Measurements from ENCODE around the gene WDR3. TPM values are rescaled to one million over a fixed set of nuclear protein-coding genes. Genes with fewer than 3 reads are reported as not detected.

WDR3 gene
- total and polyA plus RNA-seq, 9 donors = 3.6 to 29.1 (median 20.8) TPM

DNA sequence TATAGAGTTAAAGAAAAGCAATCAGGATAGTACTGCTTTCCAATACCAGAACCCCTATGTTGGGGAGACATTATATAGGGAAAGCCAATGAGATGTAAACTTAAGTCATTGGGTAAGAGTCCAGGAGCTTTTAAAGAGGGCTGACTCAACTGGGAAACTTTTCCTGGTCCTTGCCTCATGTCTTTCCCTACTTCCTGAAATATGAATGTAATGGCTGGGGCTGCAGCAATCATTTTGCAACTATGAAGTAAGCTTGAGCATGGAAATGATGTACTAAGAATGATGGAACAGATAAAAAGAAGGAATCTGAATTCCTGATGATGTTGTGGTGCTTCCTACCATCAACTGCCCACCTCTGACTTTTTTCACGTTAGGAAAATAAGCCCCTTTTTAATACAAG, 55.7 kb downstream of the WDR3 start:
- Histone ChIP-seq H3K27me3 (no peaks in the 10 kb centered on the region), H3K4me1 (ENCODE audit: insufficient read depth) (no peaks in the 10 kb centered on the region), H3K27ac (no peak overlapping the region), H3K36me3 (no peaks in the 10 kb centered on the region), H3K4me3 (no peak overlapping the region), H3K9me3 (peaks cover 0 to 3% of the 10 kb centered on the region in 2 donors)
- intact Hi-C loops (cut with DNase I) = no loop called here
- WGBS, 3 donors = 49 to 67% (median 54%) methylated on average over 1 of the region's 1 CpG
- no peak for TF ChIP-seq EP300 (IDR thresholded peaks at IDR 0.05)
- TF ChIP-seq POLR2A (IDR thresholded peaks at IDR 0.05) = no peak
- TF ChIP-seq CTCF (IDR thresholded peaks at IDR 0.05) = no peak
- no peak for DNase-seq

GRCh38 chr1:117985973-117986372, 56.4 kb downstream of the WDR3 start:
- DNase-seq = no peak
- WGBS, 3 donors = 54 to 68% (median 55%) methylated on average over 3 of the region's 3 CpGs
- Histone ChIP-seq H3K4me3 (no peak overlapping the region), H3K4me1 (ENCODE audit: insufficient read depth) (no peaks in the 10 kb centered on the region), H3K27me3 (no peaks in the 10 kb centered on the region), H3K36me3 (no peaks in the 10 kb centered on the region), H3K27ac (no peak overlapping the region), H3K9me3 (peaks cover 0 to 3% of the 10 kb centered on the region in 2 donors)
- TF ChIP-seq POLR2A (IDR thresholded peaks at IDR 0.05) = no peak
- no peak for TF ChIP-seq CTCF (IDR thresholded peaks at IDR 0.05)
- no peak for TF ChIP-seq EP300 (IDR thresholded peaks at IDR 0.05)
- intact Hi-C loops (cut with DNase I) = no loop called here

- Histone ChIP-seq H3K4me3 (no peak overlapping the region), H3K4me1 (ENCODE audit: insufficient read depth) (no peaks in the 10 kb centered on the region), H3K27me3 (no peaks in the 10 kb centered on the region), H3K36me3 (no peaks in the 10 kb centered on the region), H3K9me3 (no peaks in the 10 kb centered on the region), H3K27ac (no peak overlapping the region)
- WGBS, 3 donors = 61 to 76% (median 74%) methylated on average over 5 of the region's 5 CpGs
- intact Hi-C loops (cut with DNase I) = no loop called here
- TF ChIP-seq CTCF (IDR thresholded peaks at IDR 0.05) = no peak
- no peak for TF ChIP-seq EP300 (IDR thresholded peaks at IDR 0.05)
- TF ChIP-seq POLR2A (IDR thresholded peaks at IDR 0.05) = no peak
- DNase-seq = no peak
Observed at GRCh38 chr1:118004312-118004711, 74.8 kb downstream of the WDR3 start.

- Histone ChIP-seq H3K4me3 (no peak overlapping the region), H3K36me3 (no peaks in the 10 kb centered on the region), H3K4me1 (ENCODE audit: insufficient read depth) (no peaks in the 10 kb centered on the region), H3K27ac (no peak overlapping the region), H3K27me3 (no peaks in the 10 kb centered on the region), H3K9me3 (no peaks in the 10 kb centered on the region)
- intact Hi-C loops (cut with DNase I) = no loop called here
- DNase-seq = no peak
- 66 to 71% (median 66%) methylated on average over 2 of the region's 2 CpGs for WGBS, 3 donors
- no peak for TF ChIP-seq CTCF (IDR thresholded peaks at IDR 0.05)
- TF ChIP-seq POLR2A (IDR thresholded peaks at IDR 0.05) = no peak
- no peak for TF ChIP-seq EP300 (IDR thresholded peaks at IDR 0.05)
Observed at GRCh38 chr1:118007391-118007790, 77.9 kb downstream of the WDR3 start.

GRCh38 chr1:118008011-118008410, 78.5 kb downstream of the WDR3 start:
- Histone ChIP-seq H3K27me3 (no peaks in the 10 kb centered on the region), H3K4me3 (no peak overlapping the region), H3K9me3 (no peaks in the 10 kb centered on the region), H3K27ac (no peak overlapping the region), H3K4me1 (ENCODE audit: insufficient read depth) (no peaks in the 10 kb centered on the region), H3K36me3 (no peaks in the 10 kb centered on the region)
- 92 to 94% (median 93%) methylated on average over 7 of the region's 7 CpGs for WGBS, 3 donors
- DNase-seq = no peak
- TF ChIP-seq CTCF (IDR thresholded peaks at IDR 0.05) (no peak), EP300 (IDR thresholded peaks at IDR 0.05) (no peak), POLR2A (IDR thresholded peaks at IDR 0.05) (no peak)
- intact Hi-C loops (cut with DNase I) = no loop called here
